ENCODE data around the gene TGFBRAP1.
"Not testable (repeated sequence)": the region's sequence is repeated elsewhere in the genome, so short reads cannot be mapped to it uniquely, and the experiment has no call there.

Gene TGFBRAP1

DNA sequence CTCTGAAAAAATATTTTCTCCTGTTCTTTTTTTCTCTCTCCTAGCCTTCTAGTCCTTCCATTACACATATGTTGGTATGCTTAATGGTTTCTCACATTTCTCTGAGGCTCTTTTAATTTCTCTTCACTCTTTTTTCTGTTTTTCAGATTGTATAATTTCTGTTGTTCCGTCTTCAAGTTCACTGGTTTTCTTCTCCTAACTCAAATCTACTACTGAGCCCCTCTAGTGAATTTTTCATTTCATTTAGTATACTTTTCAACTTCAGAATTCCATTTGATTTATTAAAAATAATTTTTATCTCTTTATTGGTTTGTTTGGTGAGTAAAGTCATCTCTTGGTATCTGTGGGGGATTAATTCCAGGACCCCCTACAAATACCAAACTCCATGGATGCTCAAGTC, 27.6 kb upstream of the TGFBRAP1 start:
- in situ Hi-C loops (cut with MboI; ENCODE audit: low sequenced_read_pairs), result no loop called here

GRCh38 chr2:105344704-105345345, 15.3 kb upstream of the TGFBRAP1 start:
- in situ Hi-C loops (cut with MboI; ENCODE audit: low sequenced_read_pairs), result no loop called here

DNA sequence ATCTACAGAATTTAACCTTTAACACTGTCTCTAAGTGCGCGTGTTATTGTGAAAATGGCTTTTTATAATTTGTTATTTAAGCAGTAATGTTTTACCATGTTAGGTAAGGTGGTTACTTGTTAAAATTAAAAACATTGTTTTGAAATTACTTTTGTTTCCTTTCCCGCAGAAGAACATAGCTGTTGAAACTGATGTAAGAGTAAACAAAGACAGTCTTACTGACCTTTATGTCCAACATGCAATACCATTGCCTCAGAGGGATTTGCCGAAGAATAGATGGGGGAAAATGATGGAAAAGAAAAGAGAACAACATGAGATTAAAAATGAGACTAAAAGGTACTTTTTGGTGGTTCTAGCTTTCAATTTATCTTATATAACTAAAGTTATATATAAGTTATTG, 9.9 kb upstream of the TGFBRAP1 start:
- in situ Hi-C loops (cut with MboI; ENCODE audit: low sequenced_read_pairs), result no loop called here

DNA sequence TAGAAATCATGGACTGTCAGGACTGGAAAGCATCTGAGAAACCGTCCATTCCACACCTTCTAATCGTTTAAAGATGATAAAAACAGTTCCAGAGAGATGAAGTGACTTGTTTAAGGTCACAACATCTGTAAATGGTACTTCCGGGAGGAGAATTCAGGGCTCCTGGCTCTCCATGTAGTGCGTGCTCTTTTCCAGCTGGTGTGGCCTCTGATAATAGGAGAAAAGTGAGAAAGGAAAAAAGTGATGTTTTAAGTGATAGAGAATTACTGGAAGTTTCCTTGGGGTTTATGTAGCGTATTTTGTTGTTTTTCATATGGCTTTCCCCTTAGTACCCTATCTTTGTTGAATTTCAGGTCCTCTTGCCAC, 8.5 kb upstream of the TGFBRAP1 start:
- in situ Hi-C loops (cut with MboI; ENCODE audit: low sequenced_read_pairs), result no loop called here

- in situ Hi-C loops (cut with MboI; ENCODE audit: low sequenced_read_pairs), result no loop called here
Observed at GRCh38 chr2:105337122-105338019, 7.8 kb upstream of the TGFBRAP1 start, which contains the start of gene C2orf49. Gene C2orf49, plus strand, starts transcription at chr2:105337540. Its CDS starts 48 bp downstream, at chr2:105337588.

GRCh38 chr2:105336786-105337121, 7.2 kb upstream of the TGFBRAP1 start:
- in situ Hi-C loops (cut with MboI; ENCODE audit: low sequenced_read_pairs), result no loop called here

GRCh38 chr2:105335469-105335868, 5.9 kb upstream of the TGFBRAP1 start:
- in situ Hi-C loops (cut with MboI; ENCODE audit: low sequenced_read_pairs), result no loop called here

- in situ Hi-C loops (cut with MboI; ENCODE audit: low sequenced_read_pairs), result no loop called here
Observed at GRCh38 chr2:105334211-105334610, 4.7 kb upstream of the TGFBRAP1 start.

- in situ Hi-C loops (cut with MboI; ENCODE audit: low sequenced_read_pairs), result no loop called here
Observed at GRCh38 chr2:105330681-105331375, 1.3 kb upstream of the TGFBRAP1 start.

GRCh38 chr2:105329197-105329554, 359 bp downstream of the TGFBRAP1 start:
- in situ Hi-C loops (cut with MboI; ENCODE audit: low sequenced_read_pairs), result no loop called here

DNA sequence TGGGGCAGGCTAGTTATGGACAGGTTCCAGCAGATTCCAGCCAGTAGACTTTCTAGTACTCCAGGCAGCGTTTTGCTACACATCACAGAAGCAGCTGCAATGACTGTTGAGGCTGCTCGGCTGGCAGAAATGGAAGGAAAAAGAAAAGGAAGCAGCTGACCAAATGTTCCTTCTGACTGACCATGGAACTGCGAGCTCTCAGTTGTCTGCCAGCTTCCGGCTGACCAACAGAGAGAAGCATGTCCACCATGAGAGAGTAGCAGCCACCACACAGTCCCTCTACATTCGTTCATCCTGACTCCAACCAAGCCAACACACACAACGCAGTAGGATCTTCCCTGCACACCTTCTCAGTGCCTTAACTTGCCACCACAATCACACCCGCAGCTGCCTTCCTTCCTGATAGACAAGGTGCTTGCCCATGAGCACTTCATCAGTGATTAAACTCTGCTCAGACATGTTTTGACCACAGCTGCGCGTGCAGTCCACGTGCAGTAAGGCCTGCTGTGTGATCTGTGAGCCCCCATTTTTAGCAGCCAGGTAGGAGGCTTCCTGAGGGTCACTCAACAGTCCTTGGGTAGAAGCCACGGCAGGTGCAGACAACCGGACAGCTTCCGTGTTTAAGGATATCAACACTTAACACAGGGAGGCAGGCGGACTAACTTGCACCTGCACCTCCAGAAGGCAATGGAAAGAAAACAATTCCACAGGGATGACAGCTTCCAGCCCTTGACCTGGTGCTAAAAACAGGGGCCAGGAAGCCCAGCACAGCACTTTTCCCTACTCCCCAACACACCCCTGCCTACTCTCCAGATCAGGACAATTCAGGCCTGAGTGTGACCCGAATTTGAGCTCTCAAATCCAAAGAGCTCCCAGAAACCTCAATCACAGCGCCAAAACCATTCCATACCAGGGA, 996 bp downstream of the TGFBRAP1 start:
- in situ Hi-C loops (cut with MboI; ENCODE audit: low sequenced_read_pairs), result no loop called here

DNA sequence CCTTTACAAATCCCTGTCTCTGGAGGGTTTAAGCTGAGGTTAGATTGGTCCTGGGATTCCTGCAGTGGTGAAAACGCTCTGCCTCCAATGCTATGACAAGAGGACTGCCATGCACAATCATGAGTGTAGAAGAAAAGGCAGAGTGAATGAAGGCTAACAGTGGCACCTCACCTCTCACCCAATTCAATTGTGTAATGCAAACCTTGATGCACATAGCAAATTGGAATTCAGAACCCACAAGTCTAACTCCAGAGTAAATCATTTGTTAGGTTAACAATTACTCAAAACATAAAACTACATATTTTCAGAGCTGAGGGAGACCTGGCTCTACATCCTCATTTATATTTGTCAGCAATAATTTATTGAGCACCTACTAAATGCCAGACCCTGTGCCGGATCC, 1.8 kb downstream of the TGFBRAP1 start:
- in situ Hi-C loops (cut with MboI; ENCODE audit: low sequenced_read_pairs), result no loop called here

DNA sequence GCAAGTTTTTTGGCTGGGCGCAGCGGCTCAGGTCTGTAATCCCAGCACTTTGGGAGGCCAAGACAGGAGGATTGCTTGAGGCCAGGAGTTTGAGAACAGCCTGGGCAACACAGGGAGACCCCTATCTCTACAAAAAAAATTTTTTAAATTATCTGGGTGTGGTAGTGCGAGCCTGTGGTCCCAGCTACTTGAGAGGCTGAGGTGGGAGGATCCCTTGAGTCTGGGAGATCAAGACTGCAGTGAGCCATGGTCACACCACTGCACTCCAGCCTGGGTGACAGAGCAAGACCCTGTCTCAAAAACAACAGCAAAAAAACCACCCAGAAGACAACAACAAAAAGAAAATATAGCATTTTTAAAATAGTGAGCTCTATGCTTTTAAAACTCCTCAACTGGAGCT, 2.3 kb downstream of the TGFBRAP1 start:
- in situ Hi-C loops (cut with MboI; ENCODE audit: low sequenced_read_pairs), result not testable (repeated sequence)

DNA sequence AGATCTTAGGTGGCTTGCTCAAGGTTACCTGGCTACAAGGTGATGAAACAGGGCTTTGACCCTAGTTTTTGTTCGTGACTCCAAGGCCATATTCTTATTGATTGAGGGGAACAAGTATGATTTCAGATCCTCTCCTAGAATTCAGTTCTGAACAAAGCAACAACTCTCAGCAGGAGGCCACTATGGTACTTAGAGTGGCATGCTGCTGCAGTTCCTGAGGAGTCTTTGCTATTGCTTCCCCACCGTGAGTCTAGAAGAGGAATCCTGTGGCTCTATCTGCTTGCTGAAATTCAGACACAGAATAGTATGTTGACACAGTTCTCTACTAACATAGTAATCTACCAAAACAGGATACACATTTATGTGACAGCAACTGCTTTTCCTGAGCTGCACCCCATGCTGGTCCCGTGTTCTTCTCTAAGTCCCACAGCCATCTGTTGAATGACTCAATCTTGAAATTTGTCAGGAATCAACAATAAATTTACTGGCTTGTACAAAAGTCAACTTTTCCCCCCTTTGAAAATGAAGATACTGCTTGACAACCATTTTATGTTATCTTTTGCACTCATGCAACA, 4.1 kb downstream of the TGFBRAP1 start:
- in situ Hi-C loops (cut with MboI; ENCODE audit: low sequenced_read_pairs), result no loop called here

DNA sequence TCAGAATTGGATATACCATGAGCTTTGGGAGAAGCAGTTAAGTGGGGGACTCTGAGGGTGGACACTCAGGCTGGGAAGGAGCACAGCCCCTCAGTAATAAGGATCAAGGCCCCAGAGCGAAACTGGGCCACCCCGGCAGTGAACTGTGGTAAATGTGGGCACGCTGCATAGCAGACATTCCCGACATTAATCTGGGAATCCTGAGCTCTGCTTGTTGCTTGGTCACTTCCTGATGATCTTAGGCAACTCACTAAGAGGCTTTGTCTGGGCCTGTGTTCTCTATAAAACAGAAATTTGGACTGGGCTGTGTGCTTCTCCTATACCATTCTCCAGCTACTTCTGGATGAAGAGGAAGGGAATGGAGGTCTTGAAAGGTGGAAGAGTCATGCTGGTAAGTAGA, 4.8 kb downstream of the TGFBRAP1 start:
- in situ Hi-C loops (cut with MboI; ENCODE audit: low sequenced_read_pairs), result no loop called here

DNA sequence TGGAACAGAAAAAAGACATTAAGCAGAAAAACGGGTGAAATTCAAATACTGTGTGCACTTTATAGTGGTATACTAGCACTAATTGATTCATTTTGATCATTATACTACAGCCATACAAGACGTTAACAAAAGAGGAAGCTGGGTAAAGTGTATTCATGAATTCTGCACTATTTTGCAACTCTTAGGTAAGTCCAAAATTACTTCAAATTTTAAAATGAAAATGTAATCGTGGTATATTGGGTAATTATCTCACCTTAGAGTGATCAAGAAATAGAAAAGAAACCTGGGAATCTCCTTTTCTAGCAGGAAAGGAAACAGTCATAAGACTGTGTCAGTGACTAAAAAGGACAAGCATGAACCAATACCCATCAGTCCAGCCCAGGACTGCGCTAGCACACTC, 5.4 kb downstream of the TGFBRAP1 start:
- in situ Hi-C loops (cut with MboI; ENCODE audit: low sequenced_read_pairs), result no loop called here

DNA sequence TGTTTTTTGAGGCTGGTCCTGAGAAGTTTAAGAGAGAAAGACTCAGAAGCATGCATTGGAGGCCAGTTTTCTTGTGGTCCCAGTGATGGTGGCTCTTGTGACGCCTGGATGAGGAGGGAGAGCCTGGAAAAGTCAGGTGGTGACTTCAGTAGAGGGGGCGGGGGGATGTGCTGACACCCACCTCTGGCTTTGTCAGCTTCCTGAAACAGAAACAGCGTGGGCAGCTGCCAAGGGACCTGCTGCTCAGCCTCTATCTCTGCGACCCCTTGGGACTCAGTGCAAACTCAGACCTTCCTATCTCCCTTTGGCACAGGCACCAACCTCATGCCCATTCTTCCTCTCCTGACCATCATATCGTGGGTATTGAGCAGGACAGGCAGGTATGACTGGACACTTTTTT, 6.4 kb downstream of the TGFBRAP1 start:
- in situ Hi-C loops (cut with MboI; ENCODE audit: low sequenced_read_pairs), result no loop called here

DNA sequence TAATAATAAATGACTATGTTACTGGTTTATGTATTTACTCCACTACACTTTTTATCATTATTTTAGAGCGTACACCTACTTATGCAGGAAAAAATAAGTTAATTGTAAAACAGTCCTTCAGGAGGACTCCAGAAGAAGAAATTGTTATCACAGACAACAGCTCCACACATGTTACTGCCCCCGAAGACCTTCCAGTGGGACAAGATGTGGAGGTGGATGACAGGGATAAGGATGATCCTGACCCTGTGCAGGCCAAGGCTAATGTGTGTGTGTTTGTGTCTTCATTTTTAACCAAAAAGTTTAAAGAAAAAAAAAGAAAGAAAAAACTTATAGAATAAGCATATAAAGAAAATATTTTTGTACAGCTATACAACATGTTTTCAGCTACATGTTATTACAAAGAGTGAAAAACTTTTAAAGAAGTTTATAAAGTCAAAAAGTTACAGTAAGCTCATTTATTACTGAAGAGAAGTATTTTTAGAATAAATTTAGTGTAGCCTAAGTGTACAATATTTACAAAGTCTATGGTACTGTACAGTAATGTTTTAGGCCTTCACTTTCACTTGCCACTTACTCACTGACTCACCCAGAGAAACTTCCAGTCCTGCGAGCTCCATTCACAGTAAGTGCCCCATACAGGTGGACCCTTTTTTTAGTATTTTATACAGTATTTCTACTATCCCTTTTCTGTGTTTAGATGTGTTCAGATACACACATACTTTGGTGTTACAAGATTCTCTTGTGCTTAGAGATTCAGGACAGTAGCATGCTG, 7.5 kb downstream of the TGFBRAP1 start:
- in situ Hi-C loops (cut with MboI; ENCODE audit: low sequenced_read_pairs), result no loop called here

GRCh38 chr2:105320651-105321215, 8.8 kb downstream of the TGFBRAP1 start:
- in situ Hi-C loops (cut with MboI; ENCODE audit: low sequenced_read_pairs), result no loop called here
